Measurements from ENCODE around the gene DBH.

DNA sequence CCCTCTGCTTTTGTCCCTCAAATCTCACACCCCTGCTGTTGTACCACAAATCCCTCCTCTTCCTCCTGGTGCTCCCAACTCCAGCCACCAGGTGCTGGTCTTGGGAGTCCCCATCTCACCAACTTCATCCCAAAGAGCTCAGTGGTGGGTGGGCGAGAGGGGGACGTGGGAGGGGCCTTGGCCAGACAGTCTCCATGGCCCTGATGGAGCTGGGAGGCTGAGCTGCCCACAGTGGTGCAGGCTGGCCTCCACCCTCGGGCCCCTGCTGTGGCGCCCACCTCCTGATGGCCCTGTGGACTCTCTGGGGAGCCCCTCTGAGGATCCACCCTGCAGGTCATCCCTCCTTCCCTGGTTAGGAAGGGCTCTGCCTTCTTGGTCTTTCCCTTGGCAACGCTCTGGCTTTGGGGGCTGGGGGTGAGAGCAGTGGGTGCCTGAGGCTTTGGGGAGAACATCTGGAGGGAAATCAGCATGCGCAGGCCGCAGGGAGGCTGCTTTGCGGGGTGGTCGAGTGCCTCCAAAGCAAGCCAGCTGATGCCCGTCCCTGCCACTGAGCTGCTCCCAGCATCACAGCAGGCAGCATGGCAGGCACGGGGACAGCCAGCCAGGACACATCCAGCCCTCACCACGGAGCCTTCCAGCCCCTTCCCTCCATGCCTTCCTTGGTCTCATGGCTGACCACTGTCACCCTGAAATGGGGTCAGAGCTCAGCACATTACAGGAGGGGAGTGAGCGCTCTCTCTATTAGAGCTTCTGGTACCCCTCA is 19.3 kb upstream of the DBH start:
- TF ChIP-seq POLR2A (IDR thresholded peaks at IDR 0.05) = no peak
- no peak for TF ChIP-seq POLR2AphosphoS5 (IDR thresholded peaks at IDR 0.05)

Measured in sigmoid colon (tissue), 4 donors.